ENCODE measurements around the gene EXOC4.
"Not testable (repeated sequence)": the region's sequence is repeated elsewhere in the genome, so short reads cannot be mapped to it uniquely, and the experiment has no call there.

- TF ChIP-seq CTCF, POLR2A (IDR thresholded peaks at IDR 0.05): not testable (repeated sequence)
Observed at GRCh38 chr7:133326745-133327144, 73.9 kb downstream of the EXOC4 start.

Data from ovary (tissue), 3 donors.